Tibial nerve (tissue), 4 donors: ENCODE measurements around the gene RAB4B. TPM values are rescaled to one million over a fixed set of nuclear protein-coding genes. Genes with fewer than 3 reads are reported as not detected.
A peak's percentile ranks its signal among the peaks of the same experiment; 100 is the strongest.

ENCODE experiments used
- DNase-seq, 2 donors: peaks; one replicate each; pipeline ENCODE4 v3.0.0-alpha.2; 2019; ENCODE audit warnings: low spot score in 2 of 2
- H3K27ac ChIP-seq, 4 donors: fragments of 200-600 bp; sonication (generic) in 3 of 4; one replicate each; pipeline ENCODE4 v1.5.1; 2017 to 2019; ENCODE audit warnings: mild to moderate bottlenecking in 1 of 4
- H3K27me3 ChIP-seq, 2 donors: fragments of 200-600 bp; sonication (generic) in 1 of 2; one replicate each; pipeline versions ENCODE4 v1.5.1 to v1.6.0; 2017 to 2019
- H3K36me3 ChIP-seq, 3 donors: fragments of 200-600 bp; sonication (generic); one replicate each; pipeline ENCODE4 v1.5.1; 2018 to 2019
- H3K4me1 ChIP-seq, 4 donors: fragments of 200-600 bp; sonication (generic) in 3 of 4; one replicate each; pipeline ENCODE4 v1.5.1; 2017 to 2019
- H3K4me3 ChIP-seq, 4 donors: fragments of 200-600 bp; sonication (generic) in 3 of 4; one replicate each; pipeline ENCODE4 v1.5.1; 2017 to 2019; ENCODE audit warnings: mild to moderate bottlenecking in 1 of 4, moderate library complexity in 1 of 4
- H3K9me3 ChIP-seq, 4 donors: fragments of 200-600 bp; sonication (generic) in 3 of 4; one replicate each; pipeline ENCODE4 v1.5.1; 2017 to 2019
- EP300 ChIP-seq, 2 donors: sonication (generic); formaldehyde crosslinking; IDR thresholded peaks; one replicate each; pipeline ENCODE4 v1.6.1; 2017; ENCODE audit warnings: antibody characterized with exemption in 2 of 2, mild to moderate bottlenecking in 1 of 2
- POLR2A ChIP-seq, 2 donors: fragments of 450-650 bp; IDR thresholded peaks; one replicate each; pipeline ENCODE4 v1.6.1; 2017; ENCODE audit warnings: antibody characterized with exemption in 2 of 2, mild to moderate bottlenecking in 2 of 2, moderate library complexity in 2 of 2
- WGBS, 2 donors: methylation state at CpG; one replicate each; pipeline ENCODE4 v1.1.5; 2018; 5-methylcytosine and 5-hydroxymethylcytosine counted together
- total RNA-seq, 4 donors: library from RNA; depleted of rRNA; stranded (reverse); fragments of >200 nt; gene quantifications; one replicate each; pipeline ENCODE4 v1.1.0, GENCODE V29; 2016
- TF ChIP-seq, protein P1 (sequence below), 5 experiments: fragments of 200-600 bp in 3 of 5; fragments of 450-650 bp in 2 of 5; sonication (generic) in 3 of 5; IDR thresholded peaks; one replicate each; pipeline ENCODE4 v1.5.1; 2016 to 2019; ENCODE audit warnings: antibody characterized with exemption in 5 of 5, mild to moderate bottlenecking in 3 of 5, moderate library complexity in 2 of 5

The RAB4B gene
- total RNA-seq, 4 donors from 2014 or later: 38.3 to 66.6 (median 52.0) TPM

DNA sequence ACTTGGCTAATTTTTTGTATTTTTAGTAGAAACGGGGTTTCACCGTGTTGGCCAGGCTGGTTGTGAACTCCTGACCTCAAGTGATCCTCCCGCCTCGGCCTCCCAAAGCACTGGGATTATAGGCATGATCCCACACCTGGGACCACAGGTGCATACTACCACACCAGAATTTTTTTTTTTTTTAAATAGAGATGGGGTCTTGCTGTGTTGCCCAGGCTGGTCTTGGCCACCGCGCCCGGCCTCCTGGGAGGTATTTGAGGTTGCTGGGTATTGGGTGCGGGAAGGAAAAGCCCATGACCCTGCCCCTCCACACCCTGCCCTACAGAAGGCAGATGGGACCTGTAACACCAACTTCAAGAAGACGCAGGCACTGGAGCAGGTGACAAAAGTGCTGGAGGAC is 41.4 kb upstream of the RAB4B start:
- no peaks in the 10 kb centered on the region for H3K9me3 ChIP-seq
- no peak overlapping the region for H3K4me3 ChIP-seq
- WGBS, 2 donors: 85 to 93% methylated on average over 9 of the region's 9 CpGs
- no peak for DNase-seq
- H3K4me1 ChIP-seq: peaks cover 0 to 33% (median 2%) of the 10 kb centered on the region in 4 donors
- TF ChIP-seq EP300 (IDR thresholded peaks at IDR 0.05) (no peak), POLR2A (IDR thresholded peaks at IDR 0.05) (no peak)
- TF ChIP-seq, protein P1, sequence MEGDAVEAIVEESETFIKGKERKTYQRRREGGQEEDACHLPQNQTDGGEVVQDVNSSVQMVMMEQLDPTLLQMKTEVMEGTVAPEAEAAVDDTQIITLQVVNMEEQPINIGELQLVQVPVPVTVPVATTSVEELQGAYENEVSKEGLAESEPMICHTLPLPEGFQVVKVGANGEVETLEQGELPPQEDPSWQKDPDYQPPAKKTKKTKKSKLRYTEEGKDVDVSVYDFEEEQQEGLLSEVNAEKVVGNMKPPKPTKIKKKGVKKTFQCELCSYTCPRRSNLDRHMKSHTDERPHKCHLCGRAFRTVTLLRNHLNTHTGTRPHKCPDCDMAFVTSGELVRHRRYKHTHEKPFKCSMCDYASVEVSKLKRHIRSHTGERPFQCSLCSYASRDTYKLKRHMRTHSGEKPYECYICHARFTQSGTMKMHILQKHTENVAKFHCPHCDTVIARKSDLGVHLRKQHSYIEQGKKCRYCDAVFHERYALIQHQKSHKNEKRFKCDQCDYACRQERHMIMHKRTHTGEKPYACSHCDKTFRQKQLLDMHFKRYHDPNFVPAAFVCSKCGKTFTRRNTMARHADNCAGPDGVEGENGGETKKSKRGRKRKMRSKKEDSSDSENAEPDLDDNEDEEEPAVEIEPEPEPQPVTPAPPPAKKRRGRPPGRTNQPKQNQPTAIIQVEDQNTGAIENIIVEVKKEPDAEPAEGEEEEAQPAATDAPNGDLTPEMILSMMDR (IDR thresholded peaks at IDR 0.05): no peak
- peak overlapping the region in 1 of 4 donors; percentile 10 for H3K27ac ChIP-seq
- peaks cover 4 to 96% (median 27%) of the 10 kb centered on the region in 3 donors for H3K36me3 ChIP-seq
- no peaks in the 10 kb centered on the region for H3K27me3 ChIP-seq

DNA sequence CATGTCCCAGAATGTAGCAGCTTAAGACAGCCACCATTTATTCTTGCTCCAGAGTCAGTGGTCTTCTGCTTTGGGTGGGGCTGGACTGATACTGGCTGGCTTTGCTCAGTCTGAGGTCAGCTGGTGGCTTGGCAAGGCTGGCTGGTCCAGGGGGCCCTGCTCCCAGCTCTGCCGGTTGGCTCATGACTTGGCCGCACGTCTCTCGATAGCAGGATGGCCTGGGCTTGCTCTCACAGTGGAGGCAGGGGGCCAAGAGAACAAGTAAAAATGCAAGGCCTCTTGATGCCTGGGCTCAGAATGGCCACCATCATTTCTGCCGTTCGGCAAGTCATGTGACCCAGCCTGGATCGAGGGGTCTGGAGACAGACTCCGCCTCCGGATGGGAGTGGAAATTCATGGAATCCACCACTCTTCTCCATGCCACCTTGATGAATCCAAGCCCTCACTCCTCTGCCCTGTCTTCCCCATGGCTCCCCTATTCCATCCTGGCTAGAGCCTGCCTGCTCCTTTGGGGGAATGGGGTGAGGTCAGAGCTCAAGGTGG is 40.9 kb upstream of the RAB4B start:
- WGBS, 2 donors: 73 to 78% methylated on average over 8 to 9 of the region's 9 CpGs
- TF ChIP-seq, protein P1 (IDR thresholded peaks at IDR 0.05): no peak
- TF ChIP-seq EP300 (IDR thresholded peaks at IDR 0.05): peak in 1 of 2 donors; percentile 6
- no peak for TF ChIP-seq POLR2A (IDR thresholded peaks at IDR 0.05)
- Histone ChIP-seq H3K9me3 (no peaks in the 10 kb centered on the region), H3K27me3 (no peaks in the 10 kb centered on the region), H3K4me1 (peaks cover 0 to 38% (median 2%) of the 10 kb centered on the region in 4 donors), H3K36me3 (peaks cover 4 to 96% (median 27%) of the 10 kb centered on the region in 3 donors), H3K27ac (peak overlapping the region in 1 of 4 donors; percentile 10), H3K4me3 (no peak overlapping the region)
- no peak for DNase-seq

DNA sequence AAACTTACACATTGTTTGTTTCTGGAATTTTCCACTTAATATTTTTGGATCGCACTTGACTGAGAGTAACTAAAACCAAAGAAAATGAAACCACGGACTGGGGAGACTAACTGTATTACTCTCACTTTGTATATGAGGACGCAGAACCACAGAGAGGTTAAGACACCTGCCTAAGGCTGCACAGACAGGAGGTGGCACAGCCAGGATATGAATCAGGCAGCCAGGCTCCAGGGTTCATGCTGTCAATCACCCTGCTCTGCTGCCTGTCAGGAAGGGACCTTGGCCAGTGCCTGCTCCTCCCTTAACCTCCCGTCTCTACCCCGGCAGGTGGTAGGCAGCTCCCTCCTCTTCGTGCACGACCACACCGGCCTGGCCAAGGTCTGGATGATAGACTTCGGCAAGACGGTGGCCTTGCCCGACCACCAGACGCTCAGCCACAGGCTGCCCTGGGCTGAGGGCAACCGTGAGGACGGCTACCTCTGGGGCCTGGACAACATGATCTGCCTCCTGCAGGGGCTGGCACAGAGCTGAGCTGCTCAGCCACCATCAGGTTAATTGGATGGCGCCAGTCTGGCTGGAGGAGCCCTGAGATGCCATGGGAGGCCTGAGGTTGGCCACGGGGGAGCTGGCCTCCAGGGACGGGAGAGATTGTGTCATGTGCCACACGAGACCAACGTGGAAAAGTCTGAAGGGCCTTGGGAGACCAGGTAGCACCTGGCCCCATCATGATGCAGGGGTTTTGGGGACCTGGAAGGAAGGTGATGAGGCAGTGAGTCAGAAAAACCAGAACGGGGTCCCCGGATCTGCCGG is 38.8 kb upstream of the RAB4B start:
- TF ChIP-seq, protein P1 (IDR thresholded peaks at IDR 0.05): no peak
- TF ChIP-seq POLR2A (IDR thresholded peaks at IDR 0.05): no peak
- TF ChIP-seq EP300 (IDR thresholded peaks at IDR 0.05): no peak
- Histone ChIP-seq H3K27me3 (no peaks in the 10 kb centered on the region), H3K4me1 (peaks cover 0 to 40% (median 2%) of the 10 kb centered on the region in 4 donors), H3K9me3 (no peaks in the 10 kb centered on the region), H3K36me3 (peaks cover 3 to 93% (median 14%) of the 10 kb centered on the region in 3 donors), H3K27ac (peak overlapping the region in 3 of 4 donors; percentile 58 to 80 (median 64)), H3K4me3 (peak overlapping the region in 1 of 4 donors; percentile 35)
- DNase-seq: no peak
- WGBS, 2 donors: 85 to 88% methylated on average over 15 to 17 of the region's 22 CpGs

DNA sequence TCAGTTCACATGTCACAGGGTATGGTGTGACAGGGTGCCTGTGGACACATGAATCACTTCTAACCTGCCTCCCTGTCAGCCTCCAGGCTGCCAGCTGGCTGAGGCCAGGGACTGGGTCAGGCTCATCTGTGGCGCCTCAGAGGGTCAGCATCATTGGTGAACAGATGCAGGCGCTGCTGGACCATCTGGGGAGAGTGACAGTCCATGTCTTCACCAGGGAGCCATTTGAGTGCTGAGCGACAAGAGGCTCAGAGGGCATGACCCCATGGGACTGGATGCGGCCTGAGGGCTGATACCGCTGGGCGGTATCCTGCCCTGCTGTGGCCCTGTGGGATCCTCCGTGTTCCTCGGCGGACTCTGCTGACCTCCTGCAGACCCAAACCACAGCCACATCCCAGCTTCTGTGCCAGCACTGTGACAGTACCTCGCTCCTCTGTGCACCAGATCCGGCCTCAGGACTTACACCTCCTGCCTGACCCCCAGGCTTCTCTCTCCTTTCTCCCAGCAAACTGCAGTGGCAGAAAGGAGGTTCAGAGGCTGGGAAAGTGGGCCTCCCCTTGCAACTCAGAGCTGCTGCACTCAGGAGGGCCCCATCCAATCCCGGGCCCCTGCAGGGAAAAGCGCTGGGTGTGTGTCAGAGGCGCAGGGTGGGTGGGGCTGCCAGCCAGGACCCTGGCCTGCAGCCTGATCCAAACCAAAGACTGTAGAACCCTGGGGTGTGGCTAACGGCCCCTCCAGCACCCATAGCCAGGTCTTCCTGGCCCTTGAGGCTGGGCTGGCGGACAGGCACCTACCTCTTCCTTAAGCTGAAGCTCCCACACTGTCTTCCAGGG is 38.0 kb upstream of the RAB4B start:
- peaks cover 3 to 85% (median 13%) of the 10 kb centered on the region in 3 donors for H3K36me3 ChIP-seq
- no peaks in the 10 kb centered on the region for H3K27me3 ChIP-seq
- peak overlapping the region; percentile 20 to 80 (median 61) for H3K27ac ChIP-seq
- H3K4me1 ChIP-seq: peaks cover 0 to 48% (median 2%) of the 10 kb centered on the region in 4 donors
- peak overlapping the region in 1 of 4 donors; percentile 35 for H3K4me3 ChIP-seq
- H3K9me3 ChIP-seq: no peaks in the 10 kb centered on the region
- TF ChIP-seq, protein P1 (IDR thresholded peaks at IDR 0.05): no peak
- TF ChIP-seq POLR2A (IDR thresholded peaks at IDR 0.05) (no peak), EP300 (IDR thresholded peaks at IDR 0.05) (no peak)
- WGBS, 2 donors: 65 to 79% methylated on average over 11 to 16 of the region's 16 CpGs
- no peak for DNase-seq
